Uterus (tissue), 2 donors: ENCODE data around the gene SERGEF.

Source experiments
- POLR2A ChIP-seq, 2 donors: fragments of 450-650 bp; IDR thresholded peaks; one replicate each; pipeline ENCODE4 v1.6.1; 2016; ENCODE audit warnings: antibody characterized with exemption in 2 of 2, mild to moderate bottlenecking in 1 of 2, moderate library complexity in 1 of 2
- TF ChIP-seq, protein P1 (sequence below), 4 experiments: fragments of 200-600 bp in 2 of 4; fragments of 450-650 bp in 2 of 4; sonication (generic) in 2 of 4; IDR thresholded peaks; one replicate each; pipeline ENCODE4 v1.5.1; 2016 to 2019; ENCODE audit warnings: antibody characterized with exemption in 4 of 4, mild to moderate bottlenecking in 2 of 4, moderate library complexity in 1 of 4

DNA sequence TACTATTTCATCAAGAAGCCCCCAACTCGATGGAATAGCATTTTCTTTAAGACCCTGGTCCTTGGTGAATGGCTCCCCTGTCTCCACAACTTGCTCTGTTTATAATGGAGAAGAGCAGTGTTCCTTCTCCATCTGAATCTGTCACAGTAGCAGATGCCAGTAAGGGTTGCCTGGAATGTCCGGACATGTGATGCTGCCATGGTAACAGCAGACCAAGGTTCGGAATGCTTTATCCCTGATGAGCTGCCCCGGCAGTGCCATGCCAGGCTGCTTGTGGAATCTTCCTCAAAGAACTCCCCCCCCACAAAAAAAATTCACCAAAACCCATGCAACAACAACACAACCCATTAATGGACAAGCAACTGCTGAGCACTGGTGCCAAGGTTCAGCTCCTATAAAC, 205.8 kb downstream of the SERGEF start:
- TF ChIP-seq, protein P1, sequence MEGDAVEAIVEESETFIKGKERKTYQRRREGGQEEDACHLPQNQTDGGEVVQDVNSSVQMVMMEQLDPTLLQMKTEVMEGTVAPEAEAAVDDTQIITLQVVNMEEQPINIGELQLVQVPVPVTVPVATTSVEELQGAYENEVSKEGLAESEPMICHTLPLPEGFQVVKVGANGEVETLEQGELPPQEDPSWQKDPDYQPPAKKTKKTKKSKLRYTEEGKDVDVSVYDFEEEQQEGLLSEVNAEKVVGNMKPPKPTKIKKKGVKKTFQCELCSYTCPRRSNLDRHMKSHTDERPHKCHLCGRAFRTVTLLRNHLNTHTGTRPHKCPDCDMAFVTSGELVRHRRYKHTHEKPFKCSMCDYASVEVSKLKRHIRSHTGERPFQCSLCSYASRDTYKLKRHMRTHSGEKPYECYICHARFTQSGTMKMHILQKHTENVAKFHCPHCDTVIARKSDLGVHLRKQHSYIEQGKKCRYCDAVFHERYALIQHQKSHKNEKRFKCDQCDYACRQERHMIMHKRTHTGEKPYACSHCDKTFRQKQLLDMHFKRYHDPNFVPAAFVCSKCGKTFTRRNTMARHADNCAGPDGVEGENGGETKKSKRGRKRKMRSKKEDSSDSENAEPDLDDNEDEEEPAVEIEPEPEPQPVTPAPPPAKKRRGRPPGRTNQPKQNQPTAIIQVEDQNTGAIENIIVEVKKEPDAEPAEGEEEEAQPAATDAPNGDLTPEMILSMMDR (IDR thresholded peaks at IDR 0.05): no peak
- TF ChIP-seq POLR2A (IDR thresholded peaks at IDR 0.05): no peak
